Bone marrow (tissue), 2 donors: ENCODE data around the gene PLD6.
"Not testable (repeated sequence)": the region's sequence is repeated elsewhere in the genome, so short reads cannot be mapped to it uniquely, and the experiment has no call there.

Experiments
- DNase-seq, 2 donors: peaks; one replicate each; lab custom pipeline; 2025; lab: John Stamatoyannopoulos, UW

PLD6 gene

DNA sequence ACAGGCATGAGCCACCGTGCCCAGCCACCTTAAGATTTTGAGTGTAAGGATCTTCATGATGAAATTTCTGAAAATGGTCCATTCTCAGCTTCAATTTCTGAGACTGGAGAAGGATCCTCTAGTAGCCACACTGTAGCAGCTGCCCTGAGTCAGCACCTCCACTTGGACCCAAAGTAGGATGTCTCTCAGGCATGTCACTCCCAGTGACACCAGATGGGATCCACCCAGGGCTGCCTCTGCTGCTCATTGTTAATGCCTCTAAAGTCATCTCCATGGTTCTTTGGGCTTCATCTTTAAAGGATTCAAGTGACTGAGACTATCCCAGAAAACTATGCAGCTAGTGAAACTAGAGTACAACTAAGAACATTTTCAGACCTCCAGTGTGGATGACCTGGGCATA lies 7.9 kb downstream of the PLD6 start:
- no peak for DNase-seq

DNA sequence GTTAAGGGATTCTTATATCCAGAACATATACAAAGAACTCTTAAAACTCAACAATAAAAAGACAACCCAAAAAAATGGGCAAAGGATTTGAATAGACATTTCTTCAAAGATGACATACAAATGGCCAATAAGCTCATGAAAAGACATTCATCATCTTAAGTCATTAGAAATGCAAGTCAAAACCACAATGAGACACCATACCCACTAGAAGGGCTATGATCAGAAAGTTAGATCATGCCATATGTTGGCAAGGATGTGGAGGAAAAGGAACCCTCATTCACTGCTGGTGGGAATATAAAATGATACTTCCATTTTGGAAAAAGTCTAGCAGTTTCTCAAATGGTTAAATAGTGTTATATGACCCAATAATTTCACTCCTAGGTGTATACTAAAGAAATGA lies 9.4 kb downstream of the PLD6 start:
- no peak for DNase-seq

DNA sequence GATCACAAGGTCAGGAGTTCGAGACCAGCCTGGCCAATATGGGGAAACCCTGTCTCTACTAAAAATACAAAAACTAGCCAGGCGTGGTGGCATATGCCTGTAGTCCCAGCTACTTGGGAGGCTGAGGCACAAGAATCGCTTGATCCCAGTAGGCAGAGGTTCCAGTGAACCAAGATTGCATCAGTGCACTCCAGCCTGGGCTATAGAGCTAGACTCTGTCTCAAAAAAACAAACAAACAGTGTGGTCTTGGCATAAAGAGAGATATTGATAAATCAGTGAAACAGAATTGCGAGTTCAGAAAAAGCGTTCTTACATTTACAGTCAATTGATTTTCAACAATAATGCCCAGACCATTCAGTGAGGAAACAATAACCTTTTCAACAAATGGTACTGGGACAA lies 10.7 kb downstream of the PLD6 start:
- not testable (repeated sequence) for DNase-seq

DNA sequence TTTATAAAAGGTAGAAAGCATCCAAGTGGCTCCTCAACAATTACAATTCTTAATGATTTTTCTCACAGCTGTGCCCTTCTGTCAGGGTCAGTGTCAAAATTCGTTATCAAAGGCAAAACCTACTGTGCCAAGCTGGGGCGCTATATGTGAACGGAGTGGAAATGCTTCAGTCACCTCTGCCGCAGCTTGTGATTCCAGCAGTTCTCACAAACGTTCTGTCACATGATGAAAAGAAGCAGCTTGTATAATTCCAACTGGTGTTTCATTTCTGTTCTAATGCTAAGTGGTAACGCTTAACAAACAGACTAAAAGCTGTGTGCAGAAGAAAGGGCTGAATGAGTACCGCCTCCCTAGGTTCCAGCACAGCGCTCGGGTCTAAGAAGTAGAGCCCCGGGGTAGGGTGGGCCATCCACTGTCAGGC lies 14.2 kb downstream of the PLD6 start:
- no peak for DNase-seq

GRCh38 chr17:17191346-17191792 lies 14.8 kb downstream of the PLD6 start:
- no peak for DNase-seq

- DNase-seq, result no peak
Measured at GRCh38 chr17:17190188-17190587, 15.9 kb downstream of the PLD6 start.

GRCh38 chr17:17189559-17189958 lies 16.6 kb downstream of the PLD6 start:
- no peak for DNase-seq

GRCh38 chr17:17188586-17188985 lies 17.5 kb downstream of the PLD6 start:
- no peak for DNase-seq

DNA sequence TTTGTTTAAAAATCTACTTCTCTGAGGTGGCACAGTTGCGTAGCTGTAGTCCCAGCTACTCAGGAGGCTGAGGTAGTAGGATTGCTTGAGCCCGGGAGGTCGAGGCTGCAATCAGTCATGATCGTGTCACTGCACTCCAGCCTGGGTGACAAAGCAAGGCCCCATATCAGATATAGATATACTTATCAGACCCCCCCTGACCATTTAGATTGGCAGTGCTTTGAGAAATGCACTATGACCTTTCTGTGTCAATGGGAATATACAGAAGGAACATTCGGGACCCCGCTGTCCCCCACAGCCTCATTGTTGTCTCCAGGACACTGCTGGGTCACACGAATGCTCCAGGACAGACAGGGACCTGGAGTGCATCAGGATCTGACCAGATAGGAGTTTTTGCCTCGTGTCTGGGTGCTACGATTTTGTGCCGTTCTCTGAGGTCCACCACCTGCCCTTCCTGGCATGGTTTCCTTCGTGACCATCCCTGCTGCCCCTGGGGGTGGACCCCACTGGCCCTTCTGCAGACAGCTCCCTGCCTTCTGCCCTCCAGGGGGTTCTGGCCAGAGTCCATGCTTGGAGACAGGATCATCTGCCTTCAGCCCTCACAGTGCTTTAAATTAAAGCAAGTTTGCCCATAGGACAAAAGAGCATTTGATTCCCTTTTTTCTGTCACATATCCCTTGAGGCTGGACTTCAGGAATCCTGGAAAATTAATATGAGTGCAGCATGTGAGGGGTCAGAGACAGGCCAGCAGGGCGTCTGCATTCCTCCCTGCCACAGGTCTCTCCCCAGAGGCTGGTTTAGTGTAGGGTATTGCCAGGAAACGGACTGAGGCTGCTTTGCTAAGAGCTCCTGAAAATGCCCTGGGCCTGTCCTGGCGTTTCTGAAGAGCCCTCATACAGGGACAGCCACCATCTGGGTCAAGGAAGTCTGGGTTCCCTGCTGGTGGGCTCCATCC lies 19.3 kb downstream of the PLD6 start:
- no peak for DNase-seq

DNA sequence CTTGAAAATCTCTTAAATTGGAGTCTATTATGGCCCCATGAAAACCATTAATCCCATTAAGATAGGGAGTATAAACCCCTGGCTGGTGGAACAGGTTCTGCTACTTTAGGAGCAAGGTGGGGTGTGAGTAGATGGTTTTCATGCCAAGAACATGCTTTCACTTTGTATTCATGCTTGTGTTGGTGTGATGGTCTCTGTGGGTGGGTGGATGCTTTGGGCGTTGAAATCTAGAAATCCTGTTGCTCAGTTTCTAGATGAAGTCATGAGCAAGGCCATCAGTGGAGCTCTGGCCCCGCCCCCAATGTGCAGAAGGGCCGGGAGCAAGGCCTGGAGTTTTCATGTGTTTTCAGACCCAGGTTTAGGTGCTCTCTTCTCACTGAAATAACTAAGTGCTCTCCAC lies 20.1 kb downstream of the PLD6 start:
- DNase-seq, result no peak

- DNase-seq, result not testable (repeated sequence)
Measured at GRCh38 chr17:17184985-17185757, 21.0 kb downstream of the PLD6 start.

DNA sequence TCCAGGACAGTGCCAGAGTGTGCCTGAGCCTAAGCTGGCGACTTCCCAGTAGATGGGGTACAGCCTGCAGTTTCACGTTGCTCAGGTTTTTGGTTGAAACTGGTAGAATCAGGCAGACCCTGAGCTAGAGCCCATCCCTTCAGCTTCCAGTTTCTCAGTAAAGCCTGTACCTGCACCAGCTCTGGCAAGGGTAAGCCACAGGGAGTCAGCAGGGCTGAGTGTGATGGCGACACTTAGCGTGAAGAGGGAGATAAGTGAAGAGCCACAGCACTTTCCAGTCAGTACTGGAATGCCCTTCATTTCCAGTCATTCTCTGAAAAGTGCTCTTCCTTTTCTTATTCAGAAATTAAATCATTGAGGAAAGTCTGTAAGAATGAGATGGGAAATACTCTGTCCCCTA lies 22.4 kb downstream of the PLD6 start:
- no peak for DNase-seq

GRCh38 chr17:17182598-17183136 lies 23.5 kb downstream of the PLD6 start:
- DNase-seq, result no peak

DNA sequence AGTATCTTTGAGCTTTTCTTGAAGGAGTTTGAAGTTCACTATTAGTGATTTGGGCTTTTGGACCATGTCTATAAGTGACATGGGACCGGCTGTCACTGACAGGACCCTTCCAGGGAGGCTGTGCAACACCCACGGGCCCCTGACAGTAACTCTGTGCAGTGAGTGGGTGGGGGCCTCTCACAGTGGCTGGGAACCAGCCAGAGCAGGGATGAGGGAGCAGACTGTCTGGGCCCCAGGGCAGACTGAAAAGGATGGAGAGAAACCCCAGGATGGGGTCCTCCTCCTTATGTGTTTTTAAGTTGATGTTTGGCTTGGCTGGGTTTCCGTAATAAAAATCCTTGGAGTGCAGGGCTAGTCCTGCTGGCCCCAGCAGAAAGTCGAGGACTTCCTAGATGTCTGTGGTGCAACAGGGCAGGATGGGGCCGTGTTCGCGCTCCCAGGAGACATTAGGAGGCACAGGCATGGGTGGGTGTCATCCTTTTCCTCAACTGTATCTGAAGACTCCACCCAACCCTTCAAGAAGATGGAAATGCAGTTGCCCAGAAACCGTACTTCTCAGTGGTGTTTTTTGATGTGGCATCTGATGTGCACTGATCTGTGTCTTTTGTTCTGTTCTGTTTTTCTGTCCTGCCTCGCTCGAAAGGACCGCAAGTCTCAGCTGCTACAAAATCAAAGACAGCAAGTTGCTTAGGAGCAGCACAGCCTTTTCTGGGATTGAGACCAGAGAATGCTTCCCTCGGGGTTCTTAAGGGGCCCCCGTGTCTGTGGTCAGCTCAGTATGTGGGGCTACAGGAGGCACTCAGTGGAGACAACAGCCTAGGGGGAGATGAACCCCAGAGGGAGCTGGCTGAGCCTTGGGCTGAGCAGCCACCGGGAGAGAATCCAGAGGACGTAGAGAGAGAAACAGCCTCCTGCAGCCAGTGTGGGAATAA lies 24.2 kb downstream of the PLD6 start:
- DNase-seq, result no peak

GRCh38 chr17:17180741-17181525 lies 25.2 kb downstream of the PLD6 start:
- DNase-seq, result no peak

- DNase-seq, result no peak
Measured at GRCh38 chr17:17180141-17180603, 26.0 kb downstream of the PLD6 start.

- DNase-seq, result no peak
Measured at GRCh38 chr17:17179371-17179827, 26.7 kb downstream of the PLD6 start.

GRCh38 chr17:17177176-17177575 lies 29.0 kb downstream of the PLD6 start:
- no peak for DNase-seq

DNA sequence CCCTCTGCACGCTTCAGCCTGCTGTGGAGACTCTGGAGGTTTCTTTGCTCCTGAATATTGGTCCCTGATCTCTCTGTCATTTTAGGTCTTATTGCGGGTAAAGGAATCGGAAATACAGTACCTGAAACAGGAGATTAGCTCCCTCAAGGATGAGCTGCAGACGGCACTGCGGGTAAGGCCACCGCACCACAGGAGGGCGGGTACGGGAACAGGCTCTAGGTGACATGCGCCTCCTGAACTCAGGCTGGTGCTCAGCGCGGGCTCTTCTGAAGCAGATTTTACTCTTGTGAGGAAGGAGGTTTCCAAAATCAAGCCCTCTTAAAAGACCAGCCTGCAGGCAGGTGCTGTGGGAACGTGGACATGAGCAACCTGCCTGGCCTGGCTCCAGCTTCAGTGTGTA lies 29.8 kb downstream of the PLD6 start:
- DNase-seq, result no peak

DNA sequence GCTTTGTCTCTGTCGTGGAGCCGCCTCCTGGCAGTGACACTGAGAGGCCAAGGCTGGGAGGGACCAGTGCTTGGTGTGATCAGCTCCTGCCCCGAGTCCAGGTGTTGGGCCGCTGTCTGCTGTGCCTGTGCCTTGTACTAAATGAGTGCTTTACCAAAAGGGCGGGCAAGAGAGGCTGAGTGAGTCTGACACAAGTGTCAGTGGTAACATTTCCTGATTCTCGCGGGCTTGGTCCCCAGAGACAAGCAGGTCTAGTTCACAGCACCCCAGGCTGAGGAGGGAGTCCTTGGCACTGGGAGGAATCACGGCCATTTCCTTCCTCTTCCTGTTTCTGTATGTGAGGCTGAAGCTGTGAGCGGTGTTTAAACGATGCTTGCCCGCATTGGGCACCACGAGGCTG lies 30.2 kb downstream of the PLD6 start:
- no peak for DNase-seq

DNA sequence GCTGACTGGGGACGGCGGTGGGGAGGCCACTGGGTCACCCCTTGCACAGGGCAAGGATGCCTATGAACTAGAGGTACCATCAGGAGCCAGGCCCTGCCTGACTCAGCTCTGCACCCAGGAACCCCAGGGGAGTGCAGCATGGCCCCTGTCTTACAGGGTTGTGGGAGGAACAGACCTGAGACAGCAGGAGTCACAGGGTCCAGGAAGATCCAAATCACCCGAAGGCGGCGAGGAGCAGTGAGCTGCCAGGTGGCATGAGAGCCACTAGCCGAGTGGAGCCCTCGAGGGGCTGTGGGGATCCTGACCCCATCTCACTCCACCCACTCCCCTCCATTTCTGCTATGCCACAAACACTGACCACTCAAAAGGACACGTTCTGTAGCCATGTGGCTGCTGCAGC lies 30.8 kb downstream of the PLD6 start:
- no peak for DNase-seq
